ENCODE data around the gene SBNO2.

DNA sequence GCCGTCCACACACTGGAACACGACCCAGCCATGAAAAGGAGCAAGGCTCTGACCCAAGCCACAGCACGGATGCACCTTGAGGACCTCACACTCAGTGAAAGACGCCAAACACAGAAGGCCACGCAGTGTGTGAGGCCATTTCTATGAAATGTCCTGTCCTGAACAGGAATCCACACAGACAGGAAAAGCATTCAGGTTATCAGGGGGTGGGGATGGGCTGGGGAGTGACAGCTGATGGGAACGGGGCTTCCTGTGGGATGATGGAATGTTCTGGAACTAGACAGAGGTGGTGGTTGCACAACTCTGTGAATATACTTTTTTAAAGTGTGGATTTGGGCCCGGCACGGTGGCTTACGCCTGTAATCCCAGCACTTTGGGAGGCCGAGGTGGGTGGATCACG, 39.6 kb downstream of the SBNO2 start:
- no peak for TF ChIP-seq POLR2A (IDR thresholded peaks at IDR 0.05)
- TF ChIP-seq, protein P1, sequence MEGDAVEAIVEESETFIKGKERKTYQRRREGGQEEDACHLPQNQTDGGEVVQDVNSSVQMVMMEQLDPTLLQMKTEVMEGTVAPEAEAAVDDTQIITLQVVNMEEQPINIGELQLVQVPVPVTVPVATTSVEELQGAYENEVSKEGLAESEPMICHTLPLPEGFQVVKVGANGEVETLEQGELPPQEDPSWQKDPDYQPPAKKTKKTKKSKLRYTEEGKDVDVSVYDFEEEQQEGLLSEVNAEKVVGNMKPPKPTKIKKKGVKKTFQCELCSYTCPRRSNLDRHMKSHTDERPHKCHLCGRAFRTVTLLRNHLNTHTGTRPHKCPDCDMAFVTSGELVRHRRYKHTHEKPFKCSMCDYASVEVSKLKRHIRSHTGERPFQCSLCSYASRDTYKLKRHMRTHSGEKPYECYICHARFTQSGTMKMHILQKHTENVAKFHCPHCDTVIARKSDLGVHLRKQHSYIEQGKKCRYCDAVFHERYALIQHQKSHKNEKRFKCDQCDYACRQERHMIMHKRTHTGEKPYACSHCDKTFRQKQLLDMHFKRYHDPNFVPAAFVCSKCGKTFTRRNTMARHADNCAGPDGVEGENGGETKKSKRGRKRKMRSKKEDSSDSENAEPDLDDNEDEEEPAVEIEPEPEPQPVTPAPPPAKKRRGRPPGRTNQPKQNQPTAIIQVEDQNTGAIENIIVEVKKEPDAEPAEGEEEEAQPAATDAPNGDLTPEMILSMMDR (IDR thresholded peaks at IDR 0.05), result no peak

All from gastroesophageal sphincter (tissue), 3 donors.